Hypothalamus (tissue), 51 donors: ENCODE data around the gene OR6S1.
"Not testable (repeated sequence)": the region's sequence is repeated elsewhere in the genome, so short reads cannot be mapped to it uniquely, and the experiment has no call there.

Experiments used
- DNase-seq, 51 donors: peaks; one replicate each; lab custom pipeline; 2025; lab: John Stamatoyannopoulos, UW

Gene OR6S1

GRCh38 chr14:20671597-20672283, 30.2 kb upstream of the OR6S1 start:
- no peak for DNase-seq

GRCh38 chr14:20668969-20669368, 27.5 kb upstream of the OR6S1 start:
- DNase-seq, result no peak

GRCh38 chr14:20667957-20668356, 26.5 kb upstream of the OR6S1 start:
- DNase-seq, result no peak

- DNase-seq, result not testable (repeated sequence)
Observed at GRCh38 chr14:20666400-20666961, 25.0 kb upstream of the OR6S1 start.

GRCh38 chr14:20662968-20663732, 21.7 kb upstream of the OR6S1 start:
- DNase-seq, result peak in 38 of 51 donors; percentile 2 to 69 (median 26)

- no peak for DNase-seq
Observed at GRCh38 chr14:20661197-20661596, 19.7 kb upstream of the OR6S1 start.

GRCh38 chr14:20659813-20660395, 18.4 kb upstream of the OR6S1 start:
- DNase-seq, result no peak

GRCh38 chr14:20659336-20659735, 17.8 kb upstream of the OR6S1 start:
- no peak for DNase-seq

GRCh38 chr14:20658246-20658645, 16.8 kb upstream of the OR6S1 start:
- DNase-seq, result no peak

GRCh38 chr14:20657216-20658211, 16.0 kb upstream of the OR6S1 start:
- no peak for DNase-seq

- DNase-seq, result no peak
Observed at GRCh38 chr14:20656274-20656673, 14.8 kb upstream of the OR6S1 start.

GRCh38 chr14:20655851-20656250, 14.4 kb upstream of the OR6S1 start:
- no peak for DNase-seq

GRCh38 chr14:20652996-20653975, 11.8 kb upstream of the OR6S1 start:
- DNase-seq, result peak in 5 of 51 donors; percentile 1 to 39 (median 3)

GRCh38 chr14:20645481-20645880, 4.0 kb upstream of the OR6S1 start:
- DNase-seq, result no peak

- DNase-seq, result no peak
Observed at GRCh38 chr14:20644520-20644919, 3.0 kb upstream of the OR6S1 start.

- not testable (repeated sequence) for DNase-seq
Observed at GRCh38 chr14:20642755-20643154, 1.3 kb upstream of the OR6S1 start.

GRCh38 chr14:20642182-20642581, 691 bp upstream of the OR6S1 start:
- no peak for DNase-seq

GRCh38 chr14:20632831-20633691, 8.4 kb downstream of the OR6S1 start:
- DNase-seq, result peak in 12 of 51 donors; percentile 10 to 66 (median 19)
